KMS-11 (cell line): ENCODE data around the gene OS9.

ENCODE experiments used
- H2AFZ ChIP-seq: fragments of 200-600 bp; sonication (generic); 2 replicates; pipeline ENCODE4 v1.6.1; 2016; ENCODE audit warnings: antibody characterized with exemption, mixed run types, low read depth
- H3K27ac ChIP-seq: fragments of 200-600 bp; sonication (generic); 2 replicates; pipeline ENCODE4 v1.6.1; 2016; ENCODE audit warnings: mild to moderate bottlenecking, mixed run types
- H3K27me3 ChIP-seq: fragments of 200-600 bp; sonication (generic); 2 replicates; pipeline ENCODE4 v1.6.1; 2017; ENCODE audit warnings: mild to moderate bottlenecking, low read depth, mixed run types, moderate library complexity; ENCODE audit not compliant: insufficient read depth
- H3K36me3 ChIP-seq: fragments of 200-600 bp; sonication (generic); 2 replicates; pipeline ENCODE4 v1.6.1; 2017; ENCODE audit warnings: mild to moderate bottlenecking, mixed run types; ENCODE audit not compliant: insufficient read depth
- H3K4me1 ChIP-seq: fragments of 200-600 bp; sonication (generic); 2 replicates; pipeline ENCODE4 v1.6.1; 2016; ENCODE audit warnings: mild to moderate bottlenecking, low read depth, mixed run types; ENCODE audit not compliant: poor library complexity, severe bottlenecking
- H3K4me2 ChIP-seq: fragments of 200-600 bp; sonication (generic); 2 replicates; pipeline ENCODE4 v1.7.0; 2016; ENCODE audit warnings: mild to moderate bottlenecking, mixed run types
- H3K4me3 ChIP-seq: fragments of 200-600 bp; sonication (generic); IDR thresholded peaks from 2 replicates; pipeline ENCODE4 v1.6.1; 2017; ENCODE audit warnings: low read depth, low read length, mixed read lengths; ENCODE audit not compliant: insufficient read depth
- H3K79me2 ChIP-seq: fragments of 200-600 bp; sonication (generic); 2 replicates; pipeline ENCODE4 v1.6.1; 2016; ENCODE audit warnings: low read depth, mixed run types; ENCODE audit not compliant: insufficient read depth
- H3K9ac ChIP-seq: fragments of 200-600 bp; sonication (generic); 2 replicates; pipeline ENCODE4 v1.6.1; 2016; ENCODE audit warnings: mild to moderate bottlenecking, mixed run types
- H4K20me1 ChIP-seq: fragments of 200-600 bp; sonication (generic); 2 replicates; pipeline ENCODE4 v1.6.1; 2016; ENCODE audit warnings: mild to moderate bottlenecking, mixed run types; ENCODE audit not compliant: insufficient read depth
- TF ChIP-seq, protein P1 (sequence below): fragments of 200-600 bp; sonication (generic); conservative IDR thresholded peaks from 2 replicates; pipeline ENCODE4 v1.6.1; 2017; ENCODE audit warnings: low read depth, mild to moderate bottlenecking, antibody characterized with exemption, low read length, moderate library complexity, mixed read lengths

OS9 gene

DNA sequence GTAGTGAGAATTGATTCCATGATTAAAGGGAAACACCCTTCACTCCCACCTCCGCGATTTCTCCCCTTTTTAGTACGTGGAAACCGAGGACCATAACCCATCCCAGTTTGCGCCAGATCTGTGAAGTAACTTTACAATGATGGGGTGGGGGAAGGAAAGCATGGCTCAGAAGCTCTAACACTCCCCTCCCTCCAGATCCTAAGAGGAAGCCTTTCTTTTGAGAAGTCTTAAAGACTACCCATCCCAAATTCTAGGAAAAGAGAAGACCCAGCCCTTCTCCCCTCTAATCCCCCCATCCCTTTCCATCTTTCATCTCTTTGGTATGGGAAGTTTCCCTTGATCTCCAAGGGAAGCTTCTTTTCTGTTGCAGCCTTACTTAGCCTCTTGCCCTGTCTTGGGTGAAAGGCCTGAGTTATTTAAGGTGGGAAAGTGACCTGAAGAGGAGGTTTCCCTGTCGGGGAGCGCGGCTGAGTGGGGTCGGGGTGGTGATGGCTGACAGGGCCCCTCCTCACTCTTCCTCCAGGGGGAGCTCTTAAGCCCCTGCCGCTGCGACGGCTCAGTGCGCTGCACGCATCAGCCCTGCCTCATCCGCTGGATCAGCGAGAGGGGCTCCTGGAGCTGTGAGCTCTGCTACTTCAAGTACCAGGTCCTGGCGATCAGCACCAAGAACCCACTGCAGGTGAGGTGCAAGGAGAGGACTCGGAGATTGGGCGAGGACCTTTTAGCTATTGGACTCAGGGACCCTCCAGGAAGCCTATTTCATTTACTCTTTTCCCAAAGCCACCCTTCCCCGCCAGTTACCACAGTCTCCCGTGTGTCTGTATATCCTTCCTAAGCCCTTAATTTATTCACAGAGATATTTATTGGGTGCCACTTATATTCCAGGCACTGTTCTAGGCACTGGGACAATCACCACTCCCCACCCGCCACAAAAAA is 62.7 kb downstream of the OS9 start:
- Histone ChIP-seq H3K27me3 (no peaks in the 10 kb centered on the region), H2AFZ (no peak overlapping the region), H3K4me3 (peak overlapping the region; percentile 43), H3K27ac (no peak overlapping the region), H3K9ac (no peak overlapping the region), H3K79me2 (peaks cover 10% of the 10 kb centered on the region), H3K36me3 (no peaks in the 10 kb centered on the region), H4K20me1 (no peaks in the 10 kb centered on the region), H3K4me2 (peak overlapping the region; percentile 93), H3K4me1 (peaks cover 31% of the 10 kb centered on the region)
- TF ChIP-seq, protein P1, sequence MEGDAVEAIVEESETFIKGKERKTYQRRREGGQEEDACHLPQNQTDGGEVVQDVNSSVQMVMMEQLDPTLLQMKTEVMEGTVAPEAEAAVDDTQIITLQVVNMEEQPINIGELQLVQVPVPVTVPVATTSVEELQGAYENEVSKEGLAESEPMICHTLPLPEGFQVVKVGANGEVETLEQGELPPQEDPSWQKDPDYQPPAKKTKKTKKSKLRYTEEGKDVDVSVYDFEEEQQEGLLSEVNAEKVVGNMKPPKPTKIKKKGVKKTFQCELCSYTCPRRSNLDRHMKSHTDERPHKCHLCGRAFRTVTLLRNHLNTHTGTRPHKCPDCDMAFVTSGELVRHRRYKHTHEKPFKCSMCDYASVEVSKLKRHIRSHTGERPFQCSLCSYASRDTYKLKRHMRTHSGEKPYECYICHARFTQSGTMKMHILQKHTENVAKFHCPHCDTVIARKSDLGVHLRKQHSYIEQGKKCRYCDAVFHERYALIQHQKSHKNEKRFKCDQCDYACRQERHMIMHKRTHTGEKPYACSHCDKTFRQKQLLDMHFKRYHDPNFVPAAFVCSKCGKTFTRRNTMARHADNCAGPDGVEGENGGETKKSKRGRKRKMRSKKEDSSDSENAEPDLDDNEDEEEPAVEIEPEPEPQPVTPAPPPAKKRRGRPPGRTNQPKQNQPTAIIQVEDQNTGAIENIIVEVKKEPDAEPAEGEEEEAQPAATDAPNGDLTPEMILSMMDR = peak; percentile 67

DNA sequence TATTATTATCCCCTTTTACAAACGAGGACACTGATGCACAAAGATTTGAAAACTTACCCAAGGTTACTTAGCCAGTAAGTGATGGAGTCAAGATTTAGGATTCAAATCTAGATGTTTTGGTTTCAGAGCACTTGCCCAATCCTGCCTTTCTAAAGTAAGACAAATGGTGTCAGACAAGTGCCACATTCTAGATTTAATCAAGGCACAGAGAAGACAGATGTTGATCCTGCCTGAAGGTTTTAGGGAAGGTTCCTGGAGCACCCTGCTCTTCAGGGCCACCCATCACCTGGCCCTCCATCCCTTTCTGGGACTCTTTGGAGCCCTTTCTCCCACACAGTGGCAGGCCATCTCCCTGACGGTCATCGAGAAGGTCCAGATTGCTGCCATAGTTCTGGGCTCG is 63.8 kb downstream of the OS9 start:
- TF ChIP-seq, protein P1 = no peak
- H3K27me3 ChIP-seq = no peaks in the 10 kb centered on the region
- H3K79me2 ChIP-seq = peaks cover 2% of the 10 kb centered on the region; the same call in 1 of the 2 replicates
- no peak overlapping the region for H3K4me3 ChIP-seq
- peaks cover 29% of the 10 kb centered on the region for H3K4me1 ChIP-seq
- no peak overlapping the region for H3K4me2 ChIP-seq
- H3K36me3 ChIP-seq = no peaks in the 10 kb centered on the region
- H3K9ac ChIP-seq = no peak overlapping the region
- H4K20me1 ChIP-seq = no peaks in the 10 kb centered on the region
- H2AFZ ChIP-seq = no peak overlapping the region
- H3K27ac ChIP-seq = no peak overlapping the region

DNA sequence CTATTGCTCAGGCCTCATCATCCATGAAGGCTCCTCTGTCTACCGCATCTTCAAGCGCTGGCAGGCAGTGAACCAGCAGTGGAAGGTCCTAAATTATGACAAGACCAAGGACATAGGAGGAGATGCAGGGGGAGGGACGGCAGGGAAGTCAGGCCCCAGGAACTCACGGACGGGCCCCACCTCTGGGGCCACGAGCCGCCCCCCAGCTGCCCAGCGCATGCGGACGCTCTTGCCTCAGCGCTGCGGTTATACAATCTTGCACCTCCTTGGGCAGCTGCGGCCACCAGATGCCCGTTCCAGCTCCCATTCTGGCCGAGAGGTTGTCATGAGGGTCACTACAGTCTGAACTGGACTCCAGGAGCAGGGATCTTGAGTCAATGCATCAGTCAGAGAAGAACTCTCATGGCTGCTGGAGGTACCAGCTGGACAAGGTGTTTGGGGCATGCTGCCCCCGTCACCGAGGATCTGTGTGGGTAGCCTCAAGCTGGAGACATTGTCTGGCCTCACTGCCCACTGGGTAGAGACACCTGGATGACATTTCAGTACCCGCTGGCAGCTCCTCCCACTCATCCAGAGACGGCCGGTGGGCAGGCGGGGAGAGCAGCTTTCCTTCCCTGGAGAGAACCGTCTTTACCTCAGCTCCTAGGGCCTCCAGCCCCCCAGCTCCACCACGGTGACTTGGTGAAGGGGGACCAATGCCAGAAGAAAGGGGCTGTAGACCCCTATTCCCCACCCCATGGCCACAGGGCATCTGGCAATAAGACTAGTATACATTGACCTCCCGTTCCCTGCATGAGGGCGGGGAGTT is 64.8 kb downstream of the OS9 start:
- Histone ChIP-seq H3K79me2 (no peaks in the 10 kb centered on the region), H3K4me2 (no peak overlapping the region), H4K20me1 (no peaks in the 10 kb centered on the region), H3K36me3 (no peaks in the 10 kb centered on the region), H3K27me3 (no peaks in the 10 kb centered on the region; the same call in 1 of the 2 replicates), H3K9ac (no peak overlapping the region), H3K27ac (no peak overlapping the region), H3K4me3 (no peak overlapping the region), H3K4me1 (peaks cover 19% of the 10 kb centered on the region), H2AFZ (no peak overlapping the region)
- TF ChIP-seq, protein P1 = no peak

DNA sequence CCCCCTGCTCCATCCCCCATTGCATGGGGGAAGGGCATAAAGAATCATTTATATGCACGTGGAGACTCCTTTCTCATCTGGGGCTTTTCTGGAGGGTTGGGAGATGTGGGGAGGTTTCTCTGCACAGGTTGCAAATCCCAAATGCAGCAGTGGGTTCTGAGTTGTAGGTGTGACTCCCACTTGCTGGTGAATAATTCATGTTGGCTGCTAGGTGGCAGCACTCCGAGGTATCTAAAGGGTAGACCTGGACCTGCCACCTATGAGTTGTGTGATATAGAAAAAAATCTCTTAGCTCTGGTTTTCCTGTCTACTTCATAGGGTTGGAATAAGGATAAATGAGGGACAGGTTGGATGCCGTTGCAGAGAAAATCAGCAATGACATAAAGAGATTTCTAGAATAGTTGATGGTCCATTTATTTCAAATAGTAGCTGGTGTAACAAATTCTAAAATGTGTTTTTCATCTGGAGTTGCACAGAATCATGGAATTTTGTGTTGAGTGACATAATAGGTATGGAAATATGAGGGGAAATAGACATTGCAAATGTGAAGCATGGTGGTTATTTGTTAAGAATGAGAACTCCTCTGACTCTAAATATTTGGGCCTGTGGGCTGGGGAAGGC is 65.5 kb downstream of the OS9 start:
- Histone ChIP-seq H3K4me3 (no peak overlapping the region), H3K9ac (no peak overlapping the region), H3K27me3 (peaks cover 4% of the 10 kb centered on the region), H2AFZ (no peak overlapping the region), H3K36me3 (no peaks in the 10 kb centered on the region), H3K27ac (no peak overlapping the region), H4K20me1 (no peaks in the 10 kb centered on the region), H3K4me2 (no peak overlapping the region), H3K79me2 (no peaks in the 10 kb centered on the region), H3K4me1 (peaks cover 12% of the 10 kb centered on the region)
- TF ChIP-seq, protein P1 = peak; percentile 94
